ENCODE data around the gene NR2C2AP. TPM values are rescaled to one million over a fixed set of nuclear protein-coding genes. Genes with fewer than 3 reads are reported as not detected.

NR2C2AP gene
- total and polyA plus RNA-seq, 2 of the 4 experiments (the other 2 are of a cell fraction): 5.4 to 9.0 TPM

DNA sequence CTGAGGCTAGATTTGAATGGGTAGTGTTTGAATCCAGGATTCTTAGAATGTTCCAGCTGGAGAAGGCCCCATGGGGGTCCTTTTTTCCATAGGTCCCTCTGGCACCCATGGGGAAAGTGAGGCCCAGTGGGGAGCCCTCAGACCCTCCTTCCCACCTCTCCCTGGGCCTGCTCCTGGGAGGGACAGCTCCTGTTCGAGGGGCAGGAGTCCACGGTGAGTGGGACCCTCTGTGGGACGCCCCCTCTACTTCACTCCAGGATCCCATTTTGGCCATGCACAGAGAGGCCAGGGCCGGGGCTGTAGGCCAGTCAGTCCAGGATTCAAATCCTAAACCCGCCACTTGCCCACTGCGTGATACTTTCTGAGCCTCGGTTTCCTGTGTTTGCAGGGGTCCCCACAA is 40.7 kb downstream of the NR2C2AP start:
- Histone ChIP-seq H3K27me3 (ENCODE audit: control insufficient read depth, insufficient read depth, low read length) (no peaks in the 10 kb centered on the region), H2AK5ac (ENCODE audit: low read depth, low read length) (no peak overlapping the region), H3K23ac (ENCODE audit: low read depth, low read length) (no peak overlapping the region), H4K91ac (ENCODE audit: insufficient read depth, low read depth, low read length) (no peak overlapping the region), H2AFZ (replicated peaks; ENCODE audit: low read length, poor library complexity) (no peak overlapping the region), H3K4me3 (ENCODE audit: insufficient read depth, low read depth, low read length) (no peak overlapping the region), H2AK9ac (replicated peaks; ENCODE audit: low read depth, low read length, poor library complexity) (no peak overlapping the region), H4K8ac (ENCODE audit: low read depth in 2 of 2, low read length in 2 of 2) (no peak overlapping the region), H4K5ac (ENCODE audit: low read depth, low read length) (no peak overlapping the region), H3K4me2 (ENCODE audit: low read depth, low read length) (no peak overlapping the region), H3K9me1 (ENCODE audit: insufficient read depth, low read length) (no peaks in the 10 kb centered on the region), H3K18ac (ENCODE audit: low read depth, low read length) (no peak overlapping the region), H3K4ac (ENCODE audit: low read depth, low read length) (no peak overlapping the region), H2BK15ac (ENCODE audit: low read depth, low read length) (no peak overlapping the region), H3K36me3 (ENCODE audit: control insufficient read depth, insufficient read depth, low read length) (no peaks in the 10 kb centered on the region), H2BK20ac (ENCODE audit: low read depth, low read length) (no peak overlapping the region), H3K4me1 (ENCODE audit: control insufficient read depth, insufficient read depth, low read length) (no peaks in the 10 kb centered on the region), H2BK120ac (ENCODE audit: low read depth, low read length) (no peak overlapping the region), H3K9ac (ENCODE audit: low read depth, low read length) (no peak overlapping the region), H3K14ac (replicated peaks; ENCODE audit: low read depth, low read length) (no peak overlapping the region), H3K9me3 (ENCODE audit: control insufficient read depth, insufficient read depth, low read length) (no peaks in the 10 kb centered on the region), H3K56ac (ENCODE audit: extremely low read depth, insufficient read depth, low read length) (no peak overlapping the region), H4K20me1 (ENCODE audit: insufficient read depth, low read length) (no peaks in the 10 kb centered on the region), H3K27ac (ENCODE audit: insufficient read depth, low read length) (no peak overlapping the region), H2BK5ac (ENCODE audit: low read depth, low read length, poor library complexity, severe bottlenecking) (no peak overlapping the region), H3K79me1 (ENCODE audit: low read depth in 1 of 2, low read length in 2 of 2) (no peaks in the 10 kb centered on the region)
- in situ Hi-C loops (cut with MboI; ENCODE audit: low sequenced_read_pairs): no loop called here
- intact Hi-C loops (cut with micrococcal nuclease): no loop called here
- ATAC-seq (ENCODE audit: low read depth) (no peak), DNase-seq (no peak)
- TF ChIP-seq CTCF (conservative IDR thresholded peaks at IDR 0.05; ENCODE audit: low read depth, low read length) (no peak), FOS (IDR thresholded peaks at IDR 0.05; ENCODE audit: low read depth, low read length) (no peak), SMC3 (IDR thresholded peaks at IDR 0.05; ENCODE audit: low read depth, low read length) (no peak), MAZ (IDR thresholded peaks at IDR 0.05; ENCODE audit: borderline replicate concordance, low read depth, low read length) (no peak), ELK1 (IDR thresholded peaks at IDR 0.05; ENCODE audit: borderline replicate concordance, low read depth, low read length) (no peak), MAFK (IDR thresholded peaks at IDR 0.05; ENCODE audit: low read depth, low read length) (no peak)
- 98% methylated on average over 4 of the region's 7 CpGs; no CpG with 5 or more reads in 1 of the 2 experiments for WGBS, 2 experiments (ENCODE audit: extremely low coverage in 2 of 2, insufficient read length in 1 of 2)
- POLR2A ChIA-PET (ENCODE audit: unreplicated experiment): no interaction called here
- CTCF ChIA-PET: interaction anchor here (0.5 kb wide), 1 partner anchor 212 kb away, joined by 4 read pairs; no protein-coding TSS in a partner anchor
- no TSS peak for BruUV-seq (replicated peaks)
- dilution Hi-C loops (cut with HindIII; ENCODE audit: low sequenced_read_pairs, unreplicated experiment): no loop called here

Data from IMR-90 (cell line).